HG02763 (cell line): ENCODE data around the gene CFAP77.
"Not testable (repeated sequence)": the region's sequence is repeated elsewhere in the genome, so short reads cannot be mapped to it uniquely, and the experiment has no call there.

Source experiments
- ATAC-seq: cut with Tn5 transposase; IDR thresholded peaks from one replicate; pipeline ENCODE4 v1.9.1; 2021; ENCODE audit warnings: mild to moderate bottlenecking, moderate library complexity; ENCODE audit not compliant: unreplicated experiment

The CFAP77 gene

GRCh38 chr9:132409828-132410528, at the start of gene CFAP77:
Gene CFAP77, plus strand, starts transcription at chr9:132410211. Its CDS starts 61 bp downstream, at chr9:132410272.
- ATAC-seq, result no peak

GRCh38 chr9:132364068-132364467, 45.9 kb upstream of the CFAP77 start:
- ATAC-seq, result no peak

- ATAC-seq, result no peak
Measured at GRCh38 chr9:132365986-132366385, 44.0 kb upstream of the CFAP77 start.

GRCh38 chr9:132366481-132366880, 43.5 kb upstream of the CFAP77 start:
- no peak for ATAC-seq

- no peak for ATAC-seq
Measured at GRCh38 chr9:132367613-132368313, 42.2 kb upstream of the CFAP77 start.

GRCh38 chr9:132369421-132369820, 40.6 kb upstream of the CFAP77 start:
- ATAC-seq, result no peak

GRCh38 chr9:132370592-132370991, 39.4 kb upstream of the CFAP77 start:
- no peak for ATAC-seq

GRCh38 chr9:132372177-132373095, 37.6 kb upstream of the CFAP77 start:
- no peak for ATAC-seq

GRCh38 chr9:132377769-132378168, 32.2 kb upstream of the CFAP77 start:
- ATAC-seq, result not testable (repeated sequence)

GRCh38 chr9:132378416-132378815, 31.6 kb upstream of the CFAP77 start:
- not testable (repeated sequence) for ATAC-seq

- ATAC-seq, result peak; percentile 47
Measured at GRCh38 chr9:132381966-132382541, 28.0 kb upstream of the CFAP77 start.

GRCh38 chr9:132383462-132383883, 26.5 kb upstream of the CFAP77 start:
- peak; percentile 36 for ATAC-seq

GRCh38 chr9:132384376-132384775, 25.6 kb upstream of the CFAP77 start:
- peak; percentile 40 for ATAC-seq

GRCh38 chr9:132387133-132387532, 22.9 kb upstream of the CFAP77 start:
- no peak for ATAC-seq

- ATAC-seq, result no peak
Measured at GRCh38 chr9:132390966-132391365, 19.0 kb upstream of the CFAP77 start.

- no peak for ATAC-seq
Measured at GRCh38 chr9:132391449-132391848, 18.6 kb upstream of the CFAP77 start.

GRCh38 chr9:132395560-132395959, 14.5 kb upstream of the CFAP77 start:
- ATAC-seq, result no peak

GRCh38 chr9:132401824-132402223, 8.2 kb upstream of the CFAP77 start:
- no peak for ATAC-seq

GRCh38 chr9:132404228-132404881, 5.7 kb upstream of the CFAP77 start:
- no peak for ATAC-seq

GRCh38 chr9:132406554-132407122, 3.4 kb upstream of the CFAP77 start, which contains the start of gene TTF1:
Gene TTF1, minus strand, starts transcription at chr9:132406840. Its CDS starts 4,019 bp downstream, at chr9:132402821.
- peak; percentile 74 for ATAC-seq
